GM19395 (cell line): Measurements from ENCODE around the gene PPP2R2D.

ENCODE experiments used
- ATAC-seq: cut with Tn5 transposase; IDR thresholded peaks from one replicate; pipeline ENCODE4 v1.9.1; 2021; ENCODE audit warnings: mild to moderate bottlenecking, moderate library complexity; ENCODE audit not compliant: unreplicated experiment

Gene PPP2R2D

DNA sequence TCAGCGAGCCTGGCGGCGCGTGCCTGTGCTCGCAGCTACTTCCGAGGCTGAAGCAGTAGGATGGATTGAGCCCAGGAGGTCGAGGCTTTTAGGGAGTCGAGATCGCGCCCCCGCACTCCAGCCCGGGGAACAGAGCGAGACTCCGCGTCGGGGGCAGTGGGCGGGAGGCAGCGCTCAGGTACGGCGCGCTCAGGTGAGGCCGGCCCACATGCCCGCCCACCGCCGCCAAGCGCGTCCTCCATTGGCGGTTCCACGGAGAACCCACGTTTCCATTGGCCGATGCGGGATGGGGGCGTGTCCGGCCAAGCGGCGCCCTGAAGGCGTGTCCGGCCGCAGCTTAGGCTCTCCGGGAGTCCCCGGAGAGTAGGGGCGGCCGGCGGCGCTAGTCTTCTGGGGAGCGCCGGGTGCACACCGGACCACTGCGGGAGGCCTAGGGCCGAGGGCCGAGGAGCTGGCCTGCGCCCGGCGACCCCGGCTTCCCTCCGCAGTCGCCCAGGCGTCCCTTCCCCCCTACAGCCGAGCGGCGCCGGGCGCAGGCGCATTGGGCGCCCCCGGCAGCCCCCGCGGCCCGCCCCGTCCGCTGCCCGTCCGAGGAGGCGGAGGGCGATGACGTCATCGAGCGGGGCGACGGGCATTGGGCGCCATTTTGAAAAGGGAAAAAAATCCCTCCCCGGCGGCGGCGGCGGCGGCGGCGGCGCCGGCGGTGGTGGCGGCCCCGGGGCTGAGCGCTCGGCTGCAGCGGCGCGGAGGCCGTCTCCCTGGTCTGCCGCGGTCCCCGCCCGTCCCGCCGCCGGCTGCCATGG lies at the start of gene PPP2R2D:
Gene PPP2R2D, plus strand, starts transcription at position 659 of the 803 bp plus-strand sequence. Its CDS starts 141 bp downstream, at position 800.
- ATAC-seq = peak; percentile 87

DNA sequence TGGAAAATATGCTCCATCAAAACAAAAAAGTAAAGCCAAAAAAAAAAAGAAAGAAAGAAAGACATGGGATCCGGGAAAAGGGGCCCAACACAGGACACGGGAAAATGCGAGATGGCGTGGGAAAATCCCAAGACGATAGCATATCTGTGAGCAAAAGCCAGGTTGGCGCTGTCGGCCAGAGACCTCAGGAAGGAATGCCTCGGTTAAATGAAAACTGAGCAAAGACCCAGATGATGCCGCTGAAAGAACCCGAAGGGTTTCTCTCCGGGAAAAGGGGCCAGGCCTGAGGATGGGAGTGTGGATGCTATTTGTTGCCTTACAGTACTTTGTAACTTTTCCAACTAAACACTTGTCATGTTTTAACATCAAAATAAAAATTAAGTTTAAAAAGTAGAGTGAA lies 49.5 kb upstream of the PPP2R2D start:
- ATAC-seq = no peak

DNA sequence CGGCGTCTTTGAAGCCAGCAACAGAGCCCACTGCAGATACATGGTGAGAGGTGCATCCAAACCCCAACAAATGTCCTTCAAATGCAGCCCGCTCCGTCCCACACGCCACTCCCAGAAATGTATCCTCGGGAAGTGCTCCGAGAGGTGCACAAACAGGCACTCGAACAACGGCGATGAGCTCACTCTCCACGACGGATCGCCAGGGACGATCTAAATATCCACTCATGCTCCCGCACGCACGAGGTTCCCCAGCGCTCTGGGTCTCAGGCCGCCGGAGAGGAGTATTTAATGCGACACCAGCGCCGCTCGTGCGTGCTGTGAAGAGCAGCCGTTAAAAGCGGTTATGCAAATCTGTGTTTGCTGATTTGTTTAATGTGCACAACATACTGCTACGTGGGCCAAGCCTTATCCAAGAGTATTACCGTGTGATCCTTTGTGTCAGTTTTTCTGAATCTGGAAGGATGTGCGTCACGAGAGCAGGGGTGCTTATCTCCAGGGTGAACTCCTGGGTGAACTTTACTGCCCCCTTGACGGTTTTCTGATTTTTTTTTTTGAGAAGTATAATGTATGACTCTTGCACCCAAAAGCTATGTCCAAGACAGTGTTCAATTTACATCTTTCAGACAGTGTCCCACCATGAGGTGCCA lies 48.5 kb upstream of the PPP2R2D start:
- ATAC-seq = no peak

DNA sequence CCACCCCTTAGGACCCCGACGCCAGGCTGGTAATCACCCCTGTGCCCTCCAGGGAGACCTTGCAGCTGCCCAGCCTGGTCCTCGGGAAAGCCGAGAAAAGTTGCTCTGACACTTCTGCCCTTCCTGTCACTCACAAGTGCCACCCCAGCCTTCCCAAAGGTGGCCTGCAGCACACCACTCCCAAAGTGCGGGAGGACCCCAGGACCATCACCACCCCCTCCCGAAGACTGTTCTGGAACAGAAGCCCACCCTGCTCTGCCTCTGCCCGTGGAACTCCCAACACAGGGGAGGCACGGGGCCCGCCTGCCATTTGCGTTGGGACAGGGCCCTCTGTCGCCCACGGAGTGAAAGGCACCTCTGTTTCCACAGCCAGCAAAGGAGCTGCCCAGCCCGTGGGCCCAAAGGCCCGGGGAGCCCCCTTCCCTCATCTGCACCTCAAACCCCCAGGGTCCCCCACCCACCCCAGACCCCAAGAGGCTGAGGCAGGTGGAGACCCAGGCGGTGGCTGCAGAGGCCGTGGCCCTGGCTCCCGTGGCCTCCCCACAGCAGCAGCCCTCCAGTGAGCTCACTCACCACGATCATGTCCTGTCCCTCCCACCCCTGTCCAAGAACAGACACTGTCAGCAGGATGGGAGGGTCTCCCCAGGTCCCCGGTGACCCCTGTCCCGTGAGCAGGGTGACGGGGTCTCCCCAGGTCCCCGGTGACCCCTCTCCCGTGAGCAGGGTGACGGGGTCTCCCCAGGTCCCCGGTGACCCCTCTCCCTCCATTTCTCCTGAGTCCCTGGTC lies 47.8 kb upstream of the PPP2R2D start:
- no peak for ATAC-seq

DNA sequence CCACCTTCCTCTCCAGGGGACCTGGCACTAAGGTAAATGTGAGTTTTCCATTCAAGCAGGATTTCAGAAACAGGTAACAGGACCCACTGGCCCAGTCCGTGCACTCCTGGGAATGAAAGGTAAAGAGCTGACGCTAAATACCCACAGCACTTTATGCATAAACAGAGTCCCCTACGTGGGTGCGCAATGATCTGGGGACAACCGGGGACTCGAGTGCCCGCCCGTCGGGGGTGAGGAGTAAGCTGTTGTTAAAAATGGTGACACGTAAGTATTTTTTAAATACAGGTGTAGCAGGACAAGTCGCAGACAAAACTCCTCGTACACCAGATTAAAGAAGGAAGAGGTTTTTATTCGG lies 47.2 kb upstream of the PPP2R2D start:
- ATAC-seq = no peak

DNA sequence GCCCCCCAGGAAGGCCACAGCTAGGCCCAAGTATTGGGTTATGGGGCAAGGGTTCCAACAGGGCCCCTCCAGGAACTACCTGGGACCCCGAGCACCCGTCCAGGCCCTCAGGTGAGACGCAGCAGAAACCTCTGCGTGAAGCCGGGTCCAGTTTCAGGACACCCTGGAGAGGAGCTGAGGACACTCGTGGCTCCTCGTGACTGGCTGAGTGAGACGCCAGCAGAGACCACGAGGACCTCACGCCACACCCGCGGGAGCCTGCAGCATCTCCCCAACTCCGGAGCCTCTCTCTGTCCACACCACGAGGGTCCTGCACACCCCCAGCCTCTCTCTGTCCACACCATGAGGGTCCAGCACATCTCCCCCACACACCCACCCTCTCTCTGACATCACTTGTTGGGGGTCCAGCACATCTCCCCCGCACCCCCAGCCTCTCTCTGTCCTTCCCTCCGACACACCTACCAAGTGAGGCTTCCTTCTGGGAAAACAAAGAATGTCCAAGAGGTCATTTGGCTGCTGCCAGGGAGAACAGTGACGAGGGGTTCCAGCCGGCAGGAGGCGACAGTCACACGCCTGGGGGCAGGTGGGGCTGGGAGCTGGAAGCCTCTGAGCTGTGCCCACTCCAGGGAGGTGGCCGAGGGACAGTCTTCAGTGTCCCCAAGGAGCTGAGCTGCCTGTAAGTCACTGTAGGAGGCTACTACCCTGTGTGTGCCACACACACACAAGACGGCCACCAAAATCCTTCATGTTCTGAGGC lies 46.1 kb upstream of the PPP2R2D start:
- ATAC-seq = no peak

DNA sequence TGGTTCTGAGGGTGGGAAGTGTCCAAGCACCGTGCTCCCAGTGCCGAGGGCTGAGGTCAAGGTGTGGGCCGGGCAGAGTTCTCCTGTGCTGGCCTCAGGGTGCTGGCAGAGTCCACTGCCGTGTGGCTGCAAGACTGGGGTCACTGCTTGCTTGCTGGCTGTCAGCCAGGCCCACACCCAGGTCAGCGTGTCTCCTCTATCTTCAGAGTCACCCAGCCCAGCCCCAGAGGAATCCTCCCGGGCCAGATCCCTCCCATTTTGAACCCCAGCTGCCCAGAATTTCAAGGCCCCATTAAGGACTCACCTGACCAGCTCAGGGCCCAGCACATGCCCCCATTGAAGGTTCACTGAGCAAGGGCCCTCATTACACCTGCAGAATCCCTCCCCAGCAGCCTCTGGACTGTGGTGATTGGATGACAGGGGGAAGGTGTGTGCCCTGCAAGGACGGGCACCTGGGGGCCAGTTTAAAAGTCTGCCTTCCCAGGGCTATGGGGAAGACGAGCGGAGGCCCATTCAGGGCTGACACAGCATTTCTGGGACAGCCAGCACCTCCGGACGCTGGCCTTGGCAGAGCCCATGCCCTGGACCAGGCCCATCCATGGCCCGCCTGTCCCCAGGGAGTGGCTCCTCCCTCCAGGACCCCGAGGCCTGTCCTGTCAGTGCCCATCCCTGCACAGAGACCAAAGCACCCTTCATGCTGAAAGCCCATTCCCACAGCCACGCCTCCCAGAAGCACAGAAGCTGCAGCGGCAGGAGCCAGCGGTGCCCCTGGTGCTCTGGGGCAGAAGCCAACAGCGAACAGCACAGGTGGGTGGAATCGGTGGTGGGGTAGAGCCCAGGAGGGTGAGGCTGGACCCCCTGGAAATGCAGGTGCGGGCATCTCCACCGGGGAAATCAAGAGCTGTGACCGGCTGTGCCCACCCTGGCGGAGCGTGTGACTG lies 45.1 kb upstream of the PPP2R2D start:
- no peak for ATAC-seq

DNA sequence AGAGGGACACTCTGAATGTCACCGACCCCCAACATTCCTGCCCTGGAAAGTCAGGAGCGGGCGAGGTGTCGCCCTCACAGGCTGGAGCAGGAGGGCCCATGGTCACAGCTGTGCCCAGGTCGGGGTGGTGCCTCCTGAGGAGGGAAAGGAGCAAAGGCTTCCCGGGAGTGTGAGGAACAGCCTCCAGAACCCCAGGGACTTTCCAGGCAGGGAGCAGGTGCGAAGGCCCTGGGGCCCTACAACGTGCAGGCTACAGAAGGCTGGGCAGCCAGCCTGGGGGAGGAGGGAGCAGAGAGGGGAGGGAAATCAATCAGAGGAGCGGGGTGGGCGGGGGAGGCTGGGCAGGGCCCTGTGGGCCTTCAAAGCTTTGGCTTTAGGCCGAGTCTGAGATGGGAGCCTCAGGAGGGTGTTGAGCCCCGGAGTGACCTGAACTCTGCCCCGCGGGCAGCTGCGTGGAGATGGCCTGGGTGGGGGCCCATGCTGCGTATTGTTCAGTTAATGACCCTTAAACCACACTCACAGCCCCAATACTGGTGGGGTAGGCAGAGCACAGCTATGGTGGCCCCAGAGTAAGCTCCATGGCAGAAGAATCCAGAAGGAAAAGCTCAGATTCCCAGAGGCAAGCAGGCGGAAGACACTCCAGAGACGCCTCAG lies 44.2 kb upstream of the PPP2R2D start:
- no peak for ATAC-seq

DNA sequence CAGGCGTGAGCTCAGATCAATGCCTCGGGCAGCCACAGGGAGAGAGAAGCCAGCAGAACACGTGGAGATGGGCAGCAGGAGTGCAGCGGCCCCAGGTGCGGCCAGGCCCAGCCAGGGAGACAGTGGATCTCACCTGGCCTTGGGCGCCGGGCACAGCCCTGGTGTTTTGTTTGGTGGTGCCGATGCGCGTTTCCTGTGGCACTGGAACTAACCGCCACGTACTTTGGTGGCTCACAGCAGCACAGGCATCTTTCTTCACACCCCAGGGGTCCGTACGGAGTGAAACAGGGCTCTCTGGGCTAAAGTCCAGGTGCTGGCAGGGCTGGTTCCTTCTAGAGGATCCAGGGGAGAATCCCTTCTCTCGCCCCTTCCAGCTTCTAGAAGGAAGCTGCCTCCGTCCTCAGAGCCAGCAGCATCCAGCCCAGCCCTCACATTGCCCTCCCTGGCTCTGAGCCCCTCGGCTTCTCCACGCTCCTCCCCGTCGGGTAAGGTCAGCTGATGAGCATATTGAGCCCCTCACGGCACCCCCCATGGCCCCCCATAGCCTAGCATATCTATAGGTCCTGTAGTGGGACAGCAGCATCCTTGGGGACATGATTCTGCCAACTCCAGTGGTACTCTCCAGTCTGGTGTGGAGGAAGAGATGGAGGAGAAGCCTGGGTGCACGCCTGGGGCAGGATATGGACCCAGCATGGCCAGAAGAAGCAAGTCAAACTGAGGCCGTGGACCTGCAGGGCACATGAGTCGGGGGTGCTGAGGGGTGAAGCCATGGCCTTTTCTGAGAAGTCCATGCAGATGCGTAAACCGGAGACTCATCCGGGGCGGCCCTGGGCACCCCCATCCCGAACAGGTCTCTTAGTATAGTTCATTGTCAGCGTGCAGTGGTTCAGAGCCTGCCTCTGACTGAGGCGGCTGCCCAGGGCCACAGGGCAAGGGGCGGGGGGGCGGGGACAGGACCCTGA lies 43.4 kb upstream of the PPP2R2D start:
- no peak for ATAC-seq

DNA sequence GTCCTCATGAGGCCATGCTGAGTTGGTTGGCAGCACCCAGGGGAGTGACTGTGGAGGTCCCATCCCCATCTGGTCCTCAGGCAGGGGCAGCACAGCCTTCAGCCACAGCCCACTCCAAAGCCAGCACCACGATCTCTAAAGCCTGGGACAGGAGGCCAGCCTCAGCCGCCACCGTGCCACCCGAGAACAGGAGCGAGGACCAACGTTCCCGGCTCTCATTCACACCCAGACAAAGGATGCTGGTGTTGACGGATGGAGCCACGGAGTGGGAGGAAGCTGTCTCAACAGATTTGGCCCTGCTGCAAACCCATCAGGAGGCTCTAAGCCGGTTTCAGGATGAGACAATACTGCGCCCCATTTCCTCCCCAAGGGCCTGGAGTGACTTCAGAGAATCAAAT lies 42.7 kb upstream of the PPP2R2D start:
- no peak for ATAC-seq

DNA sequence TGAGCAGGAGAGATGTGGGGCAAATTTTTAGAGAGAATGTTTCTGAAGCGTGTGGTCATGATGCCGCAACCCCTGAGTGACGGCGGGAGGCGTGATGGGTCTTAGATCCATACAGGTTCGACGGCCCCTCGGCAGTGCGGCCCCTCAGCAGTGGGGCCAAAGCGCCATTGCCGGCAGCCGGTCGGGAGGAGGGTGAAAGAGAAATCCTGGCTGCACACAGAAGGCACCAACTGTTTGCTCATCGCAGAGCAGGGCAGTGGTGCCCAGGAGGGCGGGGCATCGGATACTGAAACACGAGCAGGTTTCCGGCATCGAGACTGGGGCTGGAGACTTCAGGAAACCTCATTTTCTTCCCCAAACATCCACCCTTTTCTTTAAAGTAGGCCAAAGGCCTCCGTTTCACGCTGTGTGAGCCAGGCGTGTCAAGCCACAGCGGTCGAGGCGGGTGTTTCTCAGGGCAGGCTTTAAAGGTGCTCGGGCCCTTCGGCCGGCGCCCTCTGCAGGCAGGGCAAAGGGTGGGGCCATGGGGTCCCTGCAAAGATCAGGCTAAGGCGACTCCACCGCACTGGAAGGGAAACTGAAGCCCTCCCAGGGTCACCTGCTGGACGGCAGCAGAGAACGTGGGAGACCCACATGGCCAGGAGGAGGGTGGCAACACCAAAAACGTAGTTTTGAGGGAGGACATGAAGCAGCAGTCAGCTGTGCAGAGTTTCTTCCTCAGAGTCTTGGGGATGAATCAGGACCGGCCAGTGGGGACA lies 42.0 kb upstream of the PPP2R2D start:
- no peak for ATAC-seq

DNA sequence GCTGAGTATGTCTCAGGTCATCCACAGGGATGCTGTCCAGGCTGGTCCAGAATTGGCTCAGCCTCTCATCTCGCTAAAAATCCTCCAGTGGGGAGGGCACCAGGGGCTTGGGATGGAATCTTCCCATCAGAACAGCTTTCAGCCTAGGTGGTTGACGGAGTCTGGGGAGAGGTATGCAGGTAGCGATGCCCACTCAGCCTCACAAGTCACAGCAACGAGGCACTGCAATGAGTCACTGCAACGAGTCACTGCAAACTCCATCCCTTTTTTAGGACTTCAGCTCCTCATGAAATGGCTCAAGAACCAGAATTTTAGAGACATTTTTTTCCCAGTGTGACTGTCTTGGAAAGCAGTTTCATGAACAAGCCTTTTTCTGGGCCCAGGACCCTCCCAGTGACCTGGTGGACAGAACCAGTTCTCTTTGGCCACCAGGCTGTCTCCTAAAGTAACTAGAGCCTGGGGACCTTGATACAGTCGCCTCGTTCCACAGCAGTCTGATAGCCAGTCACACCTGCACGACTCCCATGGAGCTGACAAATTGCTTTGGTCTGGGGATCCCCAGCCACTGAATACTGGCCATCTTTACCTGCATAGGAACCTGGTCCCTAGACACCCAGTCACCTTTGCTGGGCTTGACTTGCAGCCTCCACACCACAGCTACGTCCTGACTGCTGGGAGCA lies 41.3 kb upstream of the PPP2R2D start:
- no peak for ATAC-seq

DNA sequence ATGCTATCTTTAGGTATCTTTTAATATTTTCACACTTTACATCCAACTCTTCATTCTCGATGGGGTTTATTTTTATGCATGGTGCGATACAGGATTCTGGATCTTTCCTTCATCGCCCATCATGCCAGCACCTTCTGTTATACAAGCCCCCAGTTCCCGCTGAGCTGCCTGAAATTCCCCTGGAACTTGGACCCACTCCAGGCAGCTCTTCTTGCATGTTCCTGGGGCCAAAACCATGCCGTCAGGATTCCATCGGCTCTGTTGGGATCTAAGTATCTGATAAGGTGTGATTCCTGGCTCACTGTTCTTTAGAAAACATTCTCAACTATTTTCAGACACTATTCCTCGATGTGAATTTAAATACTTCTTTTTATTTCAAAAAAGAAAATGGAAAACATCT lies 40.5 kb upstream of the PPP2R2D start:
- no peak for ATAC-seq

DNA sequence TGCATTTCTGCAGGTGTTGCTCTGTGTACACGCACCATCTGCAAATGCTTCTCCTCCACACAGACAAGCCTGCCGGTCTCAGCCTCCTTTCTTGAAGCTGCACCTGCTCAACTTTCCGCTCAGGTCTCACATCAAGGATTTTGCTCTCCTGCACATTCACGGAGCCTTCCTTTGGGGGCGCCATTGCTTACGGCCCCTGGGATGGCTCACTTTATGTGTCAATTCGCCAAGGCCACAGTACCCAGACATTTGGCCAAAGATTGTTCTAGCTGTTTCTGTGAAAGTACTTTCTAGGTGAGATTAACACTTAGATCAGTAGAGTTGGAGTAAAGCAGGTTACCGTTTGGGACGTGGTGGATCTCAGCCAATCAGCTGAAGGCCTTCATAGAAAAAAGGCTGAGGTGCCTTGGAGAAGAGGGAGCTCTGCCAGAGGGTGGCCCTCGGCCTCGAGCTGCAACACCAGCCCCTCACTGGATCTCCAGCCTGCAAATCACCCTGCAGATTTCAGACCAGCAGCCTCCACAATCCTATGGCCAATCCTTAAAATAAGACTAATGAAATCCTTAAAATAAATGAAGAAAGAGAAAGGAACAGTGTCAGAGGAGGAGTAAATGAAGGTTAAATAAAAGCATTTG lies 39.9 kb upstream of the PPP2R2D start:
- ATAC-seq = no peak

DNA sequence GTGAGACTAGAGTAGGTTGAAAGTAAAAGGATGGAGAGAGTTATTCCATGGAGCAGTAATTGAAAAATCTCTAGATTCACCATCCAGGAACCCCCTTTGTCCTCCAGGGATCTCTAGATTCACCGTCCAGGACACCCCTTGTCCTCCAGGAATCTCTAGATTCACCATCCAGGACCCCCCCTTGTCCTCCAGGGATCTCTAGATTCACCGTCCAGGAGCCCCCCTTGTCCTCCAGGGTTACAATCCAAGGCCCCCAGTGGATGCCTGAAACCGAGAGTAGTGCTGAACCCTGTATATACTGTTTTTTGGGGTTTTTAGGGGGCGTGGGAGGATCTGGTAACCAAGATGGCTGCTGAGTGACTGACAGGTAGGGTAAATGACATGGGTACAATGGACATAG lies 38.3 kb upstream of the PPP2R2D start:
- ATAC-seq = no peak

DNA sequence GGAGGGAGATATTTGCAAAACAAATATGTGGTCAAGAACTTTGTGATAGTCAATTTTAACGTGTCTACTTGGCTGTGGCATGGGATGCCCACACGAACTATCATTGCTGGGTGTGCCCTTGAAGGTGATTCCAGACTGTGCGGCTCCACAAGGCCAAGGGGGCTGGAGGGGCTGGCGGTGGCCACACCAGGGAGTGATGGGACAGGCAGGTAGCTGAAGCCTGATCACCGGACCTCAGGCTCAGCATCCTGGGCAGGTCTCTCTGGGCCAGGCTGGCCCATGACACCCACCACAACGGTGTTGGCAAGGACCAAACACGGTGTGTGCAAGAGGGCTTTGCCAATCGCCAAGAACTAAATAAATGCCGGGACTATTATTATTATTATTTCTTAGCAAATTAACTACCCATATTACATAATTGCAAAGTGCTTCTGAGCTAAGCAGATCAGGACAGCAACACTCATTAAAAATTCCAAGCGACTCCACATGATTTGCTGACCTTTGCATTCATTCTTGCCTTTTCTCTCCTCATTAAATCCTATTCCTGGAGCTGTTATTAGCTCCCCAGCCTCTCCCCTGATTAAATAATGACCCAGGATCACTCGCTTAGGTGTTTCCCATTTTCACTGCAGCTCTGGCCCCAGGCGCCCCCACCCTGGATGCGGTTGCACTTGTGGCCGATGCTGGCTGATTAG lies 35.4 kb upstream of the PPP2R2D start:
- no peak for ATAC-seq
